Retina (tissue), 1 donor: ENCODE measurements around the gene RAP2B.
"Not testable (repeated sequence)": the region's sequence is repeated elsewhere in the genome, so short reads cannot be mapped to it uniquely, and the experiment has no call there.

Experiments used
- DNase-seq: peaks from one replicate; pipeline ENCODE4 v3.0.0-alpha.2; 2016

RAP2B gene

DNA sequence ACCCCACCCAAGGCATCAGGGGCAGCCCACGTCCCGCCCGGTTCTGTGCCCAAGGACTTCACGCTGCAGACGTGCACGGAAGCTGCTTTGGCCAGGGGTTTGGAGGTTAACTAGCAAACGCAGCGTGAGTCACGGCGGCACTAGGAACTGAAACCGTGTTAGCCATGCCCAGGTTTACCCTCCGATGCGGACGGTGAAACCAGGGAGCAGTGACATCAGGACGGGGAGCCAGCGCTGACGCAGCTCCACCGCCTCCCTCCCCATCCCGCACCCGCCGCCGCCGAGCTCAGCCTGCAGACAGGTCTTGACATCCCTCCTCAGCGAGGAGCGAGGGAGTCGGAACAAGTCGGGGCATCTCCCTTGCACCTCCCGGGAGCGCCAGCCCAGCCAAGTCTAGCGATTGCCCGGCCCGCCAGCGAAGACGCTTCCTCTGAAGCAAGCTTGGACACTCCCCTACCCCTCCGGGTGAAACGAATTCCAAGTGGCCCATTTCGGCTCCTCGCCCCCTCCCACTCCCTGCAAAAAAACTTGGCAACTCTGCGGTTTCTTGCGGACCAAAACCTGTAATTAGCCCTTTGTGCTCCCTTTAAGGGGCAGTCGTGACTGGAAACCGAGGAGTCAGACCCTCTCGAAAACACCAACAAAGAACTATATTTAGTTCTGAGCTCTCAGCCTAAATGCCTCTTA is 1.4 kb upstream of the RAP2B start:
- peak; percentile 92 for DNase-seq

- DNase-seq, result peak; percentile 94
Observed at GRCh38 chr3:153161138-153161713, 800 bp upstream of the RAP2B start.

DNA sequence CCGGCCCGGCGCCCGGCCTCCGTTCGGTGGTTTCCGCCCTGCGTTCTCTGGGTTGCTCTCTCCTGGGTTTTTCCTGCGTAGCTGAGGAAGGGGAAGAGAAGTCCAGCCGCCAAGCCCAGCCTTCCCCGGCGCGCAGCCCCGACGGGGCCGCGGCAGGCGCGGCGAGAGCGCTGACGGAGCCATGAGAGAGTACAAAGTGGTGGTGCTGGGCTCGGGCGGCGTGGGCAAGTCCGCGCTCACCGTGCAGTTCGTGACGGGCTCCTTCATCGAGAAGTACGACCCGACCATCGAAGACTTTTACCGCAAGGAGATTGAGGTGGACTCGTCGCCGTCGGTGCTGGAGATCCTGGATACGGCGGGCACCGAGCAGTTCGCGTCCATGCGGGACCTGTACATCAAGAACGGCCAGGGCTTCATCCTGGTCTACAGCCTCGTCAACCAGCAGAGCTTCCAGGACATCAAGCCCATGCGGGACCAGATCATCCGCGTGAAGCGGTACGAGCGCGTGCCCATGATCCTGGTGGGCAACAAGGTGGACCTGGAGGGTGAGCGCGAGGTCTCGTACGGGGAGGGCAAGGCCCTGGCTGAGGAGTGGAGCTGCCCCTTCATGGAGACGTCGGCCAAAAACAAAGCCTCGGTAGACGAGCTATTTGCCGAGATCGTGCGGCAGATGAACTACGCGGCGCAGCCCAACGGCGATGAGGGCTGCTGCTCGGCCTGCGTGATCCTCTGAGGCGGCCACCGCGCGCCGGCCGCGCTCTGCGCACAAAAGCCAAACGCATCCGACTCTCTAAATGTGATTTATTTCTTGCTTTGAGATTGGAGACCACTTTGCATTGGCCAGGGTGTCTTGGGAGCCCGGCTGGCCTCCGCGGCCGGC is 727 bp downstream of the RAP2B start:
- DNase-seq, result peak; percentile 91

DNA sequence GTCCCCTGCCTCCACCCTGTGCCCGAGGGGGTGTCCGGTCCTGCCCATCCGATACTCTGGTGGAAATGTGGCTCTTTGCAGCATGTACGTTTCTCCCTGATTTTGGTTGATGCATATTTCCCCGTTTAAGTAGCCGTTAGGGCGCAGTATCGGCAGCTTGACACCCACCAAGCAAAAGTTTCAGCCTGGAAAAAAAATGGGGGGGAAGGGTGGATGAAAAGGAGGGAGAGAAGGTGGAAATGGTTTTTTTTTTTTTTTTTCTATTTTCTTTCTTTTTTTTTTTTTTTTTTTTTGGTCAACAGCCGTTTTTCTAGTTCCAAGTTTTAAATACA is 1.3 kb downstream of the RAP2B start:
- DNase-seq, result no peak

DNA sequence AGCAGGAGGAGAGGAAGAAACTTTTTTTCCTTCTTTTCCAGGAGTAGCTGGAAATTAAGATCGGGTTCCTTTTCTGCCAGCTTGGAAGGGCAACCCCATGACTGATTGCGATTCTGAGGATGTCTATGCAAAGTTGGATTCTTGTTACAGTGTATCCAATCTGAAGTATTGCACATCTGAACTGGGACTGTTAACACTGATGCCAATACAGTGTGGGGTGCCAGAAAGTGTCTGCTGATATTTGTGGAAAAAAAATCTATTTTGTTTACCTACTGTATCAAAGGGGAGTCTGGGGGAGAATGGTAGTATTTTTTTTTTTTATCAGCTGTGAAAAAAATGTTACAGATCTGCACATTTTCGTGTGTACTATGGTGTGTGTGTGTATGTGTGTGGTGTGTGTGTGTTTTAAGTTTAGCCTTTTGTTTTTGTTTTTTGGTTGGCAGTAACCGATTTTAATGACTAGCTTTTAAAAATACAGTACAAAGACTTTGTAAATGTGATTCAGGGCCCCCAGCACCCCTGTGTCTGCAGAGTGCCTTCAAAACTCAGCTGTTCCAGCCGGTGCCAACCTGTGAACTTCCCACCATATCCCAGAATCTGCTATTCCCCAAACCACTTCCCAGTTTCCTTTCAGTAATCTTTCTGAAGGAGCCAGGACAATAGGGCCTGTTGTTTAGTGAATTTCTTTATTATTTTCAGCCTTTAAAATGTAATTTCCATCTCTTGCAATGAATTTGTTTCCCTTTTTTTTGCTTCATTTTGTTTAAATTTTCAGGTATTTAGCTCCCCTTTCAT is 1.9 kb downstream of the RAP2B start:
- no peak for DNase-seq

- peak; percentile 9 for DNase-seq
Observed at GRCh38 chr3:153165261-153165681, 3.2 kb downstream of the RAP2B start.

DNA sequence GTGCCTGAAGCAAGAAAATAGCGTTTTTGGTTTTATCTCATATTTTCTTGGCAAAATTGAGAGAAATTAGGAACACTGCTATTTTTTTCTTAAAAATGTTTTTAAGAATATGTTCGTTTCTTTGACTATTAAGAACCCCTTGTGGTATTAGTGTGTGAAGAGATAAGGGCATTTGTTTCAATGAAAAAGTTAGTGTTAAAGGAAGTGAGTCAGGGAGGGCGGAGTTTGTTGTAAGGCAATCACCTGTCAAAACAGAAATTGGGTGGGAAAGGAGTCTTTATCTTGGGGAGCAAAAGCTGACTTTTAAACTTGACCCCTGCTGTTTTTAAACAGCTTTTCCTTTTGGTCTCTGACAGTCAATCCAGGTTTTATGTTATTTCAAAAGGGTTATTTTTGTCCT is 4.2 kb downstream of the RAP2B start:
- no peak for DNase-seq

- DNase-seq, result no peak
Observed at GRCh38 chr3:153166796-153167195, 4.8 kb downstream of the RAP2B start.

- DNase-seq, result no peak
Observed at GRCh38 chr3:153169793-153170383, 7.9 kb downstream of the RAP2B start.

DNA sequence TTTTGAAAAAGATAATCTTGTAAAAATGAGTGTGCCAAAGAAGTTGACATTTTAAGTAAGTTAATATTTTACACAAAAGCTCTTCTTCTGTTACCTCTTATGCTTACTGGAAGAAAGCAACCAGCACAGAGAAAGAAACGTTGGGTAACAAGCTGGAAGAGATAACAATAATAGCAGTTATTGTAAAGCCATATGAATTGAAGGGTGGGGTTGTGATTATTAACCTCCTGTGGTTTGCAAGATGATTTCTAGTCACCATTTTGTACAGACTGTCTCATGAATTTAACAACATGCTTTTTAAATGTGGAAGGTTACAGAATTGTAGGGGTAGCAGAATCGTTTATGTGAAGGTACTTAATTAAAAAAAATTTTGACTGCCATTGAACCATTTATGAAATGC is 9.2 kb downstream of the RAP2B start:
- DNase-seq, result no peak

DNA sequence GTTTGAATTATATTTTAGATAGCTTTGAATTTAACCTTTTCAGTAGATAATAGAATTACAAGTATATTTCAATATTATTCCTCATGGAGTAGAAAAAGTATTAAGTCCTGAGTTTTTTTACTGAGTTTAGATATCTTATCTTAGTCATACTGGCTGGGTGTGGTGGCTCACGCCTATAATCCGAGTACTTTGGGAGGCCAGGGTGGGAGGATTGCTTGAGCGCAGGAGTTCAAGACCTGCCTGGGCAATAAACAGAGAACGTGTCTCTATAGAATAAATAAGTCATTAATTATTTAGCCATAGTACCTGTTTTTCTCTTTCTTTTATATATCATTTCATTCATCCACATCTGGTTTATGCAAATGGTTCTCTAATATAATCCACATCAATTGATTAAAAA is 9.9 kb downstream of the RAP2B start:
- no peak for DNase-seq

- DNase-seq, result no peak
Observed at GRCh38 chr3:153172796-153173757, 11.1 kb downstream of the RAP2B start.

DNA sequence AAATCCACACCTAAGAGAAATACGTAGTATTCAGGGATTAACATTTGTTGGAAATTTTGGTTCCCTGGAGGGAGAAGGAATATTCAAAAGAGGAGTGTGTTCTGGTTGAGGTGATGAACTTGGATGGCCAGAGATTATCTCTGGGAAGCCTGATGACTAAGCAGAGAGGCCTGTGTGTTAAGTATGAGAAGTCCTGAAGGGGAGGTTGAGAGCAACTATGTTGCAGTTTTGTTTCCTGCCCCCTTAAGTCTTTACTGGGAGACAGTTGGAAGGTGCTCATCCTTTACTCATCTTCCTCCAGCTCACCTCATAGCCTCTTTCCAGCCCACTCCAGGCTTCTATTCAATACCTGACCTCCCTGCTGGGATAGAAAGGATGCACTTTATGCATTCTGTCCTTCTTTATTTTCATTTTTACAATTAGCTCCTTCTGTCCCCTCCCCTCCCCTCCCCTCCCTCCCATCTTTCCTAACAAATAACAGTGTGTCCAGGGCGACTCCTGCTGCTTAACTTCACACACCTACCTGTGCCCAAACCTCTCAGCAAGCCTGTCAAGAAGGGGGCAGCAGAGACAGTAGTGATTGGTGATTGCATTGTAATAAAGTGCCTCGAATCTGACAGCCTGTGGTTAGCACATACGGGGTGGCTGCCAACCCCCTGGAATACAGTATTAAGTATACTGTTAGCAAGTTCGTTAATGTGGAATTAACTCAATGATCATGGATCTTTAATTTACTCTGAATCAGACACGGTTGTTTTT is 11.9 kb downstream of the RAP2B start:
- no peak for DNase-seq

- no peak for DNase-seq
Observed at GRCh38 chr3:153176197-153176596, 14.2 kb downstream of the RAP2B start.

- DNase-seq, result no peak
Observed at GRCh38 chr3:153180860-153181372, 18.9 kb downstream of the RAP2B start.

- DNase-seq, result no peak
Observed at GRCh38 chr3:153182501-153183293, 20.7 kb downstream of the RAP2B start.

DNA sequence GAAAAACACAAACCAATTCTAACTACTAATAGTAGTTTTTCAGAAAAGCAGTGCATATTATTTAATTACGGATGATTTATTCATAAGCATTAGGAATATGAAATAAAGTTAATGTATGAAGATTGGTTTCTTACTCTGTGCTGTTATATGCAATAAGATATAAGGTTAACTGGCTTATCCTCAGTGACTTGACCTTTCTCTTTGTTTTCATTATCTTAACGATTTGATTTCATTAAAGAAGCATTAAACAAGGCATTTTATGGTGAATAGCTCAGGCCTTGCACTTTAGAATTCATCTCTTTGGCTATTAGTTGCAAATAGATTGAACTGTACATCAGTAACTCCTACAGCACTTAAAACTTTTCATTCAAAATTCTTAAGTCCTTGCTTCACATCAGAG is 28.9 kb downstream of the RAP2B start:
- no peak for DNase-seq

- no peak for DNase-seq
Observed at GRCh38 chr3:153192327-153192726, 30.3 kb downstream of the RAP2B start.

DNA sequence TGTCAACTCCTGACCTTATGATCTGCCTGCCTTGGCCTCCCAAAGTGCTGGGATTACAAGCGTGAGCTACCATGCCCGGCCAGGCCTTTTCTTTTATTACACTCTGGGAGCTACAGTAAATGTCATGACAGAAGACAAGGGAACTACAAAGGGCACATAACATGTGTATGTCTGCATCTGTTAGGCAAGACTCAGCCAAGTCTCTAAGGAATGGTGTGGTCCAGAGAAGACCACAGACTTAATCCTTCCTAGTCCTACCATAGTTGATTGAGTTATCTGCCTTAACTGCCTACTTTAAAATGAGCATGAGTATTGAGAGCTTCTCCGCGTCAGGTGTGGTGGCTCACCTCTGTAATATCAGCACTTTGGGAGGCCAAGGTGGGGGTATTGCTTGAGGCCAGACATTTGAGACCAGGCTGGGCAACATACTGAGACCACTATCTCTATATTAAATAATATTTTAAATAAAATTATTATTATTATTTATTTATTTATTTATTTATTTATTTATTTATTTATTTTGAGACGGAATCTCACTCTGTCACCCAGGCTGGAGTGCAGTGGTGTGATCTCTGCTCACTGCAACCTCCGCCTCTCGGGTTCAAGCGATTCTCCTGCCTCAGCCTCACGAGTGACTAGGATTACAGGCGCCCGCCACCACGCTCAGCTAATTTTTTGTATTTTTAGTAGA is 31.9 kb downstream of the RAP2B start:
- not testable (repeated sequence) for DNase-seq
